K562 (cell line): ENCODE results near the gene HES4. TPM values are rescaled to one million over a fixed set of nuclear protein-coding genes. Genes with fewer than 3 reads are reported as not detected.

Source experiments
- BMI1 ChIP-seq: fragments of 150-350 bp; IDR thresholded peaks from 2 replicates; pipeline ENCODE4 v1.6.1; 2014; ENCODE audit warnings: low read length
- BRCA1 ChIP-seq, 2 experiments: fragments of 450-650 bp in 1 of 2; sonication (generic) in 1 of 2; formaldehyde crosslinking in 1 of 2; IDR thresholded peaks; 2 replicates each; pipeline versions ENCODE4 v1.5.0 to v1.6.1; 2017 to 2020; ENCODE audit warnings: mild to moderate bottlenecking in 1 of 2, missing genetic modification reagents in 1 of 2
- C11orf30 ChIP-seq: fragments of 450-650 bp; IDR thresholded peaks from 2 replicates; pipeline ENCODE4 v1.6.1; 2016; ENCODE audit warnings: low read depth, mild to moderate bottlenecking
- CGGBP1 ChIP-seq: fragments of 250-450 bp; sonication (Bioruptor Pico); IDR thresholded peaks from 2 replicates; pipeline ENCODE4 v1.9.0; 2021; ENCODE audit warnings: mild to moderate bottlenecking
- DPF2 ChIP-seq: fragments of 450-650 bp; IDR thresholded peaks from 2 replicates; pipeline ENCODE4 v1.6.1; 2016
- ERF ChIP-seq: fragments of 450-650 bp; formaldehyde crosslinking; IDR thresholded peaks from 2 replicates; pipeline ENCODE4 v1.4.0; 2020; ENCODE audit warnings: mild to moderate bottlenecking, mixed read lengths
- FOXA1 ChIP-seq: fragments of 450-650 bp; IDR thresholded peaks from 2 replicates; pipeline ENCODE4 v1.6.1; 2016; ENCODE audit warnings: mild to moderate bottlenecking, borderline replicate concordance
- GTF2F1 ChIP-seq: IDR thresholded peaks from 2 replicates; pipeline ENCODE4 v1.6.1; 2011; ENCODE audit warnings: low read depth, low read length, improper control_type of control experiment
- HDGF ChIP-seq: fragments of 450-650 bp; IDR thresholded peaks from 2 replicates; pipeline ENCODE4 v1.6.1; 2016
- HNRNPLL ChIP-seq: fragments of 200-400 bp; formaldehyde crosslinking; IDR thresholded peaks from 2 replicates; pipeline ENCODE4 v1.6.1; 2017; ENCODE audit warnings: low read length, low read depth, mild to moderate bottlenecking; ENCODE audit not compliant: poor library complexity, severe bottlenecking
- KAT7 ChIP-seq: sonication (generic); formaldehyde crosslinking; IDR thresholded peaks from 2 replicates; pipeline ENCODE4 v1.8.0; 2022; ENCODE audit warnings: missing genetic modification reagents, mild to moderate bottlenecking, borderline replicate concordance
- KDM1A ChIP-seq, 2 experiments: fragments of 450-650 bp; IDR thresholded peaks; 2 replicates each; pipeline ENCODE4 v1.6.1; 2016; ENCODE audit warnings: mild to moderate bottlenecking in 2 of 2
- MAFG ChIP-seq: fragments of 450-650 bp; conservative IDR thresholded peaks from 2 replicates; pipeline ENCODE4 v1.6.1; 2016; ENCODE audit warnings: missing genetic modification characterization, missing compliant biosample characterization
- NCOA1 ChIP-seq: fragments of 450-650 bp; IDR thresholded peaks from 2 replicates; pipeline ENCODE4 v1.6.1; 2016; ENCODE audit warnings: low read depth
- NUFIP1 ChIP-seq: fragments of 450-650 bp; IDR thresholded peaks from 2 replicates; pipeline ENCODE4 v1.6.1; 2018; ENCODE audit not compliant: partially characterized antibody
- RBBP5 ChIP-seq: fragments of 200-600 bp; sonication (generic); IDR thresholded peaks from 2 replicates; pipeline ENCODE4 v1.6.1; 2012; ENCODE audit warnings: borderline replicate concordance, mild to moderate bottlenecking, low read length, control low read depth, inconsistent platforms; ENCODE audit not compliant: insufficient read depth, poor library complexity, severe bottlenecking
- RBFOX2 ChIP-seq: fragments of 200-400 bp; formaldehyde crosslinking; IDR thresholded peaks from 2 replicates; pipeline ENCODE4 v1.6.1; 2017; ENCODE audit warnings: low read depth, mild to moderate bottlenecking, low read length, moderate library complexity
- SP2 ChIP-seq: IDR thresholded peaks from 2 replicates; pipeline ENCODE4 v1.6.1; 2011; ENCODE audit warnings: mild to moderate bottlenecking, low read depth, low read length, moderate library complexity; ENCODE audit not compliant: poor library complexity, severe bottlenecking; ENCODE audit errors: extremely low read depth
- XRCC3 ChIP-seq: fragments of 450-650 bp; IDR thresholded peaks from 2 replicates; pipeline ENCODE4 v1.6.1; 2017; ENCODE audit warnings: mild to moderate bottlenecking, moderate library complexity
- ZBTB17 ChIP-seq: fragments of 450-650 bp; formaldehyde crosslinking; IDR thresholded peaks from 2 replicates; pipeline ENCODE4 v1.4.0; 2020; ENCODE audit warnings: mild to moderate bottlenecking
- ZC3H4 ChIP-seq: sonication (generic); formaldehyde crosslinking; IDR thresholded peaks from 2 replicates; pipeline ENCODE4 v1.9.0; 2021; ENCODE audit warnings: missing genetic modification reagents, borderline replicate concordance
- ZKSCAN1 ChIP-seq: fragments of 150-350 bp; IDR thresholded peaks from 2 replicates; pipeline ENCODE4 v1.6.1; 2016; ENCODE audit warnings: low read depth, low read length
- ZKSCAN3 ChIP-seq: fragments of 250-450 bp; sonication (Bioruptor Pico); IDR thresholded peaks from 2 replicates; pipeline ENCODE4 v1.4.0; 2020
- ZNF134 ChIP-seq: fragments of 250-450 bp; sonication (Bioruptor Pico); conservative IDR thresholded peaks from 2 replicates; pipeline ENCODE4 v1.4.0; 2020
- ZNF165 ChIP-seq: fragments of 250-450 bp; sonication (Bioruptor Pico); IDR thresholded peaks from 2 replicates; pipeline ENCODE4 v1.4.0; 2020; ENCODE audit warnings: borderline replicate concordance
- ZNF239 ChIP-seq: fragments of 250-450 bp; sonication (Bioruptor Pico); IDR thresholded peaks from 2 replicates; pipeline ENCODE4 v1.4.0; 2020; ENCODE audit warnings: mild to moderate bottlenecking
- ZNF277 ChIP-seq: fragments of 250-450 bp; sonication (Bioruptor Pico); IDR thresholded peaks from 2 replicates; pipeline ENCODE4 v1.8.0; 2022; ENCODE audit warnings: inconsistent platforms, mild to moderate bottlenecking, moderate library complexity, borderline replicate concordance
- ZNF311 ChIP-seq: fragments of 250-450 bp; sonication (Bioruptor Pico); IDR thresholded peaks from 2 replicates; pipeline ENCODE4 v1.4.0; 2020; ENCODE audit warnings: mild to moderate bottlenecking, moderate library complexity
- ZNF589 ChIP-seq: fragments of 200-800 bp; sonication (Bioruptor generic); IDR thresholded peaks from 2 replicates; pipeline ENCODE4 v1.6.1; 2016; ENCODE audit warnings: low read depth, missing genetic modification characterization, missing compliant biosample characterization
- ZNF668 ChIP-seq: fragments of 250-450 bp; sonication (Bioruptor Pico); IDR thresholded peaks from 2 replicates; pipeline ENCODE4 v1.8.0; 2022; ENCODE audit warnings: mild to moderate bottlenecking, inconsistent platforms
- ZSCAN32 ChIP-seq: fragments of 450-650 bp; formaldehyde crosslinking; IDR thresholded peaks from 2 replicates; pipeline ENCODE4 v1.4.0; 2020; ENCODE audit warnings: mild to moderate bottlenecking, moderate library complexity
- polyA plus RNA-seq, 8 experiments: library from polyadenylated mRNA; depleted of rRNA in 4 of 8; stranded (reverse) in 5 of 8; unstranded in 3 of 8; fragments of >200 nt; fragmentation: Nextera tagmentation in 2 of 8; fragmentation: Illumina TruSeq in 1 of 8; extraction: Ambion mirVana in 2 of 8; extraction: Trizol in 1 of 8; gene quantifications; 2 replicates each; pipeline versions ENCODE4 v1.2.1 to v1.2.3, GENCODE V29; 2011 to 2014; ENCODE audit warnings: inconsistent platforms in 1 of 8, missing spikeins in 1 of 8
- total RNA-seq, 7 experiments: library from RNA; depleted of rRNA in 6 of 7; stranded (reverse); fragments of >200 nt in 6 of 7; fragmentation: Illumina TruSeq in 2 of 7; extraction: Trizol in 2 of 7; gene quantifications; 2 replicates each; pipeline versions ENCODE4 v1.2.1 to v1.2.3, GENCODE V29; 2011 to 2021; ENCODE audit warnings: low replicate concordance in 1 of 7

HES4 gene
- total and polyA plus RNA-seq, 9 of the 15 experiments (the other 6 are each of a cell fraction or from before 2014, with no cell fraction given) = 0.21 to 43.7 (median 5.3) TPM; not detected in 2

- TF ChIP-seq BRCA1 (IDR thresholded peaks at IDR 0.05) (no peak), BRCA1 (CRISPR knock-in tag; IDR thresholded peaks at IDR 0.05) (peak; percentile 95; the same call in 1 of the 2 replicates), XRCC3 (no peak), DPF2 (peak; percentile 62), BMI1 (no peak), NCOA1 (peak; percentile 99), KDM1A (IDR thresholded peaks at IDR 0.05) (peak; percentile 59 to 83; a peak in 3 of 4 replicates), ZBTB17 (CRISPR knock-in tag) (peak; percentile 87), HDGF (no peak), ZNF165 (CRISPR knock-in tag) (no peak), MAFG (tag) (no peak), ZNF589 (CRISPR knock-in tag) (peak; percentile 50; the same call in 1 of the 2 replicates), ZSCAN32 (CRISPR knock-in tag) (no peak), CGGBP1 (CRISPR knock-in tag) (no peak), ZKSCAN1 (peak; percentile 53; the same call in 1 of the 2 replicates), KAT7 (peak; percentile 100), HNRNPLL (peak; percentile 60), NUFIP1 (no peak), ZKSCAN3 (no peak), ZNF134 (CRISPR knock-in tag) (no peak), FOXA1 (no peak), GTF2F1 (no peak), RBFOX2 (peak; percentile 95), ZNF239 (no peak), ZC3H4 (CRISPR knock-in tag) (peak; percentile 92), RBBP5 (no peak), ZNF277 (no peak), ZNF311 (CRISPR knock-in tag) (peak; percentile 28; the same call in 1 of the 2 replicates), ERF (peak; percentile 86), ZNF668 (CRISPR knock-in tag) (peak; percentile 74; the same call in 1 of the 2 replicates), C11orf30 (no peak), SP2 (no peak)
These were observed 610 bp upstream of the HES4 start (continued) for GRCh38 chr1:1000357-1001056.
